Measurements from ENCODE around the gene CSTPP1. TPM values are rescaled to one million over a fixed set of nuclear protein-coding genes. Genes with fewer than 3 reads are reported as not detected.

Gene CSTPP1
- total RNA-seq, 4 donors from 2014 or later, result 5.3 to 14.8 (median 13.4) TPM

GRCh38 chr11:47192111-47192510 is 255.6 kb downstream of the CSTPP1 start:
- no peak for TF ChIP-seq CTCF (IDR thresholded peaks at IDR 0.05; ENCODE audit: low read depth)

DNA sequence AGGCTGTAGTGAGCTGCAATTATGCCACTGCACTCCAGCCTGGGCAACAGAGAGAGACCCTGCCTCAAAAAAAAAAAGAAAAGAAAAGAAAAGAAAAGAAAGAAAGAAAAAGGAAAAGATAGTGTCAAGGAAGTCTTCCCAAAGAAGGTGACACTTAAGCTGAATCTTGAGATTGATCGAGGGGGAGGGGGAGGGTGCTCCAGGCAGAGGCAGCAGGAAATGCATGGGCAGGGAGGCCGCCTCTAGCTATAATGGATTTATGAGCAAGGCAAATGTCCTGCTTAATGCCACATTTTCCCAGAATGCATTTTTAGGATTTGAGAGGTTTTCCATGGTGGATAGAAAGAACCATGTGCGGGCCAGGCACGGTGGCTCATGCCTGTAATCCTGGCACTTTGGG is 264.5 kb downstream of the CSTPP1 start:
- no peak for TF ChIP-seq CTCF (IDR thresholded peaks at IDR 0.05; ENCODE audit: low read depth)

DNA sequence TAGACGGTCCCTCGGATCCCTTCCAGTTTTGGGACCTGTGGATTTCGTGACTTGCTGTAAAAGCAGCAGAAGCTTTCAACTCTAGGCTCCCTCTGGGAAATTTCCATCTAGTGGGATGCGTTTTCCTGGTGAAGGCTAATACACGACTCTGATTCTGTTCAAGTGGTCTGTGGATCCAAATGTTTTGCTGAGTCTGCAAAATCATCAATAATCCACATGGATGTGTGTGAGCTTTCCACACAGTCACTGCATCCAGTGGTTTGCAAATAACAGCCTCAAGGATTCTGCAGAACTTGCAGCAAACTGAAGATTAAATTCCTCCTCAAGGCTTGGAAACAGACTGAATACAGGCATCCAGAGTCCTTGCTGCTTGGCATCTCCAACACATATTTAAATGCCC is 266.0 kb downstream of the CSTPP1 start:
- no peak for TF ChIP-seq CTCF (IDR thresholded peaks at IDR 0.05; ENCODE audit: low read depth)

DNA sequence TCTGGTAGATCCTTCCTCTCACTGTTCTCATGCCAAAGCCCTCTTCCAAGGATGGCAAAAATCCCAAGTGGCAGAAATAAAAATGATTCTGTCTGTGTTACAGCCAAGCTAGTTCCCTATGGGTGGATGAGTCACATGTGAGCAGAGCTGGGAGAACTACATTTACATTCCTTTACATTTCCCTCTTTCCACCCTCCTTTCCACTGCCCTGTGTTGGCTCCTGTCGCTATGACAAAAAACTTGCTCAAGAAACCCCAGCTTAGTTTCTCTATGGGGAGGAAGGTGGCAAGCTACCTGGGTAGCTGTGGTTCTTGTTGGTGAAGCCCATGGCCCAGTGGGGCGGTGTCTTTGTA is 268.1 kb downstream of the CSTPP1 start:
- TF ChIP-seq CTCF (IDR thresholded peaks at IDR 0.05; ENCODE audit: low read depth), result no peak

DNA sequence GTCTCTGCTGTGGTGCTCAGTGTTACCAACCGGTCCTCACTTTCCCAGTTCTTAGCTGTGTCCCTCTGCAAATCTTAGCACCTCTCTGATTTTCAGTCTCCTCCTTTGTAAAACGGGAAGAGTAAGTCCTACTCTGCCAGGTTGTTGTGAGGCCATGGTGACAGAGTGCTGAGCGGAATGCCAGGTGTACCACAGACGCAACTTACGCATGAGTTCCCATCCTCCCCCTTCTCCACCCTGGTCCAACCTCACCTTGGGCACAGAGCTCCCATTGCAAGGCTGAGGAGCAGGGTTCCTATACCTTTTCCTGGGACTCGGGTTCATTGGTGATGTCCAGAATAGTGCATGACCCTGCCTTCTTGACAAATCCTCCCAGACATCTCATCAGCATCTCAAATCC is 270.9 kb downstream of the CSTPP1 start:
- no peak for TF ChIP-seq CTCF (IDR thresholded peaks at IDR 0.05; ENCODE audit: low read depth)

DNA sequence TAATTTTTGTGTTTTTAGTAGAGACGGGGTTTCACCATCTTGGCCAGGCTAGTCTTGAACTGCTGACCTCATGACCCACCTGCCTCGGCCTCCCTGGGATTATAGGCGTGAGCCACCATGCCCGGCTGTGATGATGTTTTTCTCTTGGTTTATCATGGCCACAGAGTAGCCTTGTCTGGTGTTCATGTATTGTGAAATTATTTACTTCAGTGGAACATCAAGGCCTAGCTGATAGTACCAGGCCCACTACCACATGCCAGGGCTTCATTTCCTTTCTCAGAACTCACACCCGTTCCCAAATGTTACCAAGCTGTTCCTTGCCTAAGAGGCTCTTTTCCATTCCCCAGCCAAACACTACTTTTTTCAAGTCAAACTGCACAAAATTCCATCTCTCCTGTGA is 272.1 kb downstream of the CSTPP1 start:
- TF ChIP-seq CTCF (IDR thresholded peaks at IDR 0.05; ENCODE audit: low read depth), result no peak

Small RNA genes lying within 50 kb of the gene (small RNA-seq; reads per million reads assigned to genes)
- gene MIR6745, result not detected

Other genes with a start within 250 kb of the CSTPP1 start
- 10 to 100 TPM; 45.2 to 64.2 (median 52.9) TPM for gene ARHGAP1, start 236.1 kb upstream of the CSTPP1 start, total RNA-seq
- 1 to 10 TPM; 1.6 to 7.5 (median 5.5) TPM for gene ZNF408, start 235.7 kb upstream of the CSTPP1 start, total RNA-seq
- gene F2, start 217.5 kb upstream of the CSTPP1 start, total RNA-seq, result not detected
- gene CKAP5, start 90.5 kb upstream of the CSTPP1 start, total RNA-seq, result 10 to 100 TPM; 30.7 to 42.3 (median 36.5) TPM
- gene LRP4, start 18.2 kb upstream of the CSTPP1 start, total RNA-seq, result 1 to 10 TPM; 2.9 to 5.1 (median 3.8) TPM
- 100 to 1,000 TPM; 141 to 203 (median 178) TPM for gene ARFGAP2, start 240.1 kb downstream of the CSTPP1 start, total RNA-seq
- gene PACSIN3, start 249.7 kb downstream of the CSTPP1 start, total RNA-seq, result 10 to 100 TPM in 2 of 4 donors, 1 to 10 TPM in 2; 5.4 to 33.5 (median 9.7) TPM